SK-N-SH treated with all-trans-retinoic acid at 6 μM for 48 hours (cell line): ENCODE results near the gene PEPD.

Experiments
- BACH2 ChIP-seq: fragments of 250-450 bp; sonication (Bioruptor Pico); IDR thresholded peaks from 2 replicates; pipeline ENCODE4 v1.9.0; 2021; ENCODE audit warnings: mild to moderate bottlenecking, borderline replicate concordance
- CREB5 ChIP-seq: fragments of 250-450 bp; sonication (Bioruptor Pico); IDR thresholded peaks from 2 replicates; pipeline ENCODE4 v1.5.1; 2020; ENCODE audit warnings: low read depth, mild to moderate bottlenecking, moderate library complexity
- RARB ChIP-seq: fragments of 250-450 bp; sonication (Bioruptor Pico); IDR thresholded peaks from 2 replicates; pipeline ENCODE4 v1.8.0; 2021; ENCODE audit warnings: mild to moderate bottlenecking, moderate library complexity
- ZNF70 ChIP-seq: fragments of 450-650 bp; formaldehyde crosslinking; IDR thresholded peaks from 2 replicates; pipeline ENCODE4 v1.5.0; 2020; ENCODE audit warnings: mild to moderate bottlenecking, moderate library complexity
- TF ChIP-seq, protein P1 (sequence below): fragments of 250-450 bp; sonication (Bioruptor Pico); IDR thresholded peaks from 2 replicates; pipeline ENCODE4 v1.8.0; 2020; ENCODE audit warnings: mild to moderate bottlenecking, moderate library complexity, borderline replicate concordance
- TF ChIP-seq, protein P2 (sequence below): fragments of 250-450 bp; sonication (Bioruptor Pico); IDR thresholded peaks from 2 replicates; pipeline ENCODE4 v1.5.0; 2020; ENCODE audit warnings: mild to moderate bottlenecking, moderate library complexity
- TF ChIP-seq, protein P3 (sequence below): fragments of 250-450 bp; sonication (Bioruptor Pico); IDR thresholded peaks from 2 replicates; pipeline ENCODE4 v1.8.0; 2021; ENCODE audit warnings: low read depth, mild to moderate bottlenecking, moderate library complexity, borderline replicate concordance

GRCh38 chr19:33409906-33410685, 111.5 kb downstream of the PEPD start:
- TF ChIP-seq CREB5 (CRISPR knock-in tag) (no peak), ZNF70 (CRISPR knock-in tag) (no peak), RARB (no peak), BACH2 (no peak)
- TF ChIP-seq, protein P1, sequence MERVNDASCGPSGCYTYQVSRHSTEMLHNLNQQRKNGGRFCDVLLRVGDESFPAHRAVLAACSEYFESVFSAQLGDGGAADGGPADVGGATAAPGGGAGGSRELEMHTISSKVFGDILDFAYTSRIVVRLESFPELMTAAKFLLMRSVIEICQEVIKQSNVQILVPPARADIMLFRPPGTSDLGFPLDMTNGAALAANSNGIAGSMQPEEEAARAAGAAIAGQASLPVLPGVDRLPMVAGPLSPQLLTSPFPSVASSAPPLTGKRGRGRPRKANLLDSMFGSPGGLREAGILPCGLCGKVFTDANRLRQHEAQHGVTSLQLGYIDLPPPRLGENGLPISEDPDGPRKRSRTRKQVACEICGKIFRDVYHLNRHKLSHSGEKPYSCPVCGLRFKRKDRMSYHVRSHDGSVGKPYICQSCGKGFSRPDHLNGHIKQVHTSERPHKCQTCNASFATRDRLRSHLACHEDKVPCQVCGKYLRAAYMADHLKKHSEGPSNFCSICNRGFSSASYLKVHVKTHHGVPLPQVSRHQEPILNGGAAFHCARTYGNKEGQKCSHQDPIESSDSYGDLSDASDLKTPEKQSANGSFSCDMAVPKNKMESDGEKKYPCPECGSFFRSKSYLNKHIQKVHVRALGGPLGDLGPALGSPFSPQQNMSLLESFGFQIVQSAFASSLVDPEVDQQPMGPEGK (CRISPR knock-in tag): no peak
- TF ChIP-seq, protein P2, sequence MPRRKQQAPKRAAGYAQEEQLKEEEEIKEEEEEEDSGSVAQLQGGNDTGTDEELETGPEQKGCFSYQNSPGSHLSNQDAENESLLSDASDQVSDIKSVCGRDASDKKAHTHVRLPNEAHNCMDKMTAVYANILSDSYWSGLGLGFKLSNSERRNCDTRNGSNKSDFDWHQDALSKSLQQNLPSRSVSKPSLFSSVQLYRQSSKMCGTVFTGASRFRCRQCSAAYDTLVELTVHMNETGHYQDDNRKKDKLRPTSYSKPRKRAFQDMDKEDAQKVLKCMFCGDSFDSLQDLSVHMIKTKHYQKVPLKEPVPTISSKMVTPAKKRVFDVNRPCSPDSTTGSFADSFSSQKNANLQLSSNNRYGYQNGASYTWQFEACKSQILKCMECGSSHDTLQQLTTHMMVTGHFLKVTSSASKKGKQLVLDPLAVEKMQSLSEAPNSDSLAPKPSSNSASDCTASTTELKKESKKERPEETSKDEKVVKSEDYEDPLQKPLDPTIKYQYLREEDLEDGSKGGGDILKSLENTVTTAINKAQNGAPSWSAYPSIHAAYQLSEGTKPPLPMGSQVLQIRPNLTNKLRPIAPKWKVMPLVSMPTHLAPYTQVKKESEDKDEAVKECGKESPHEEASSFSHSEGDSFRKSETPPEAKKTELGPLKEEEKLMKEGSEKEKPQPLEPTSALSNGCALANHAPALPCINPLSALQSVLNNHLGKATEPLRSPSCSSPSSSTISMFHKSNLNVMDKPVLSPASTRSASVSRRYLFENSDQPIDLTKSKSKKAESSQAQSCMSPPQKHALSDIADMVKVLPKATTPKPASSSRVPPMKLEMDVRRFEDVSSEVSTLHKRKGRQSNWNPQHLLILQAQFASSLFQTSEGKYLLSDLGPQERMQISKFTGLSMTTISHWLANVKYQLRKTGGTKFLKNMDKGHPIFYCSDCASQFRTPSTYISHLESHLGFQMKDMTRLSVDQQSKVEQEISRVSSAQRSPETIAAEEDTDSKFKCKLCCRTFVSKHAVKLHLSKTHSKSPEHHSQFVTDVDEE (CRISPR knock-in tag): no peak
- TF ChIP-seq, protein P3, sequence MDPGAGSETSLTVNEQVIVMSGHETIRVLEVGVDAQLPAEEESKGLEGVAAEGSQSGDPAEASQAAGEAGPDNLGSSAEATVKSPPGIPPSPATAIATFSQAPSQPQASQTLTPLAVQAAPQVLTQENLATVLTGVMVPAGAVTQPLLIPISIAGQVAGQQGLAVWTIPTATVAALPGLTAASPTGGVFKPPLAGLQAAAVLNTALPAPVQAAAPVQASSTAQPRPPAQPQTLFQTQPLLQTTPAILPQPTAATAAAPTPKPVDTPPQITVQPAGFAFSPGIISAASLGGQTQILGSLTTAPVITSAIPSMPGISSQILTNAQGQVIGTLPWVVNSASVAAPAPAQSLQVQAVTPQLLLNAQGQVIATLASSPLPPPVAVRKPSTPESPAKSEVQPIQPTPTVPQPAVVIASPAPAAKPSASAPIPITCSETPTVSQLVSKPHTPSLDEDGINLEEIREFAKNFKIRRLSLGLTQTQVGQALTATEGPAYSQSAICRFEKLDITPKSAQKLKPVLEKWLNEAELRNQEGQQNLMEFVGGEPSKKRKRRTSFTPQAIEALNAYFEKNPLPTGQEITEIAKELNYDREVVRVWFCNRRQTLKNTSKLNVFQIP (CRISPR knock-in tag): no peak
